Measurements from ENCODE around the gene NFASC.

Gene NFASC

GRCh38 chr1:204889681-204890383, 19.2 kb downstream of the NFASC start:
- DNase-seq (ENCODE audit: low read depth), result no peak

- no peak for DNase-seq (ENCODE audit: low read depth)
Measured at GRCh38 chr1:204891860-204892259, 21.2 kb downstream of the NFASC start.

GRCh38 chr1:204894031-204894430, 23.4 kb downstream of the NFASC start:
- no peak for DNase-seq (ENCODE audit: low read depth)

- DNase-seq (ENCODE audit: low read depth), result no peak
Measured at GRCh38 chr1:204894606-204895005, 23.9 kb downstream of the NFASC start.

GRCh38 chr1:204896023-204896422, 25.4 kb downstream of the NFASC start:
- no peak for DNase-seq (ENCODE audit: low read depth)

GRCh38 chr1:204896787-204897469, 26.3 kb downstream of the NFASC start:
- DNase-seq (ENCODE audit: low read depth), result no peak

GRCh38 chr1:204900721-204901120, 30.1 kb downstream of the NFASC start:
- DNase-seq (ENCODE audit: low read depth), result no peak

GRCh38 chr1:204902671-204903070, 32.0 kb downstream of the NFASC start:
- no peak for DNase-seq (ENCODE audit: low read depth)

- DNase-seq (ENCODE audit: low read depth), result no peak
Measured at GRCh38 chr1:204904228-204904810, 33.7 kb downstream of the NFASC start.

- DNase-seq (ENCODE audit: low read depth), result no peak
Measured at GRCh38 chr1:204909109-204909508, 38.4 kb downstream of the NFASC start.

- DNase-seq (ENCODE audit: low read depth), result no peak
Measured at GRCh38 chr1:204915861-204916495, 45.3 kb downstream of the NFASC start.

GRCh38 chr1:204917802-204918201, 47.1 kb downstream of the NFASC start:
- no peak for DNase-seq (ENCODE audit: low read depth)

GRCh38 chr1:204920511-204920910, 49.8 kb downstream of the NFASC start:
- no peak for DNase-seq (ENCODE audit: low read depth)

- no peak for DNase-seq (ENCODE audit: low read depth)
Measured at GRCh38 chr1:204920967-204921366, 50.3 kb downstream of the NFASC start.

- no peak for DNase-seq (ENCODE audit: low read depth)
Measured at GRCh38 chr1:204921855-204922516, 51.3 kb downstream of the NFASC start.

GRCh38 chr1:204923201-204923600, 52.5 kb downstream of the NFASC start:
- DNase-seq (ENCODE audit: low read depth), result no peak

- no peak for DNase-seq (ENCODE audit: low read depth)
Measured at GRCh38 chr1:204923626-204924012, 53.0 kb downstream of the NFASC start.

- DNase-seq (ENCODE audit: low read depth), result no peak
Measured at GRCh38 chr1:204924013-204924759, 53.5 kb downstream of the NFASC start.

GRCh38 chr1:204925701-204926100, 55.0 kb downstream of the NFASC start:
- DNase-seq (ENCODE audit: low read depth), result no peak

- no peak for DNase-seq (ENCODE audit: low read depth)
Measured at GRCh38 chr1:204927673-204928641, 57.3 kb downstream of the NFASC start.

Data from stimulated activated CD8-positive, alpha-beta memory T cell treated with anti-CD3 and anti-CD28 coated beads, Interleukin-12 subunit alpha, Interleukin-12 subunit beta, amount 100 ng/mL, for 1 hour (primary cell).